Fibroblast of mammary gland (primary cell): ENCODE measurements around the gene NAT16.

ENCODE experiments used
- DNase-seq: peaks from one replicate; pipeline ENCODE4 v3.0.0-alpha.2; 2010; ENCODE audit warnings: low read depth
- H3K4me3 ChIP-seq: 2 replicates; pipeline ENCODE4 v1.5.1; 2011; ENCODE audit warnings: low read depth, mild to moderate bottlenecking, low read length, moderate library complexity; ENCODE audit not compliant: control insufficient read depth
- CTCF ChIP-seq: conservative IDR thresholded peaks from 2 replicates; pipeline ENCODE4 v1.5.1; 2011; ENCODE audit warnings: low read depth, low read length, inconsistent platforms; ENCODE audit not compliant: control insufficient read depth, insufficient read depth

Gene NAT16

GRCh38 chr7:101218236-101219125, 38.4 kb upstream of the NAT16 start:
- TF ChIP-seq CTCF = no peak
- DNase-seq = no peak

GRCh38 chr7:101217388-101218235, 37.5 kb upstream of the NAT16 start, which contains the start of the genes PLOD3 and ZNHIT1:
Gene PLOD3 (minus strand): TSS chr7:101217581. CDS start chr7:101217274, 307 bp downstream.
Gene ZNHIT1 (plus strand): TSS chr7:101218165. CDS start chr7:101218196, 31 bp downstream.
- peak; percentile 98 for DNase-seq
- TF ChIP-seq CTCF = no peak
- peak within 1 kb of the TSS; percentile 97 for H3K4me3 ChIP-seq

More at GRCh38 chr7:101218236-101219125, 38.4 kb upstream of the NAT16 start:
- peak overlapping the region; percentile 97 for H3K4me3 ChIP-seq

GRCh38 chr7:101216860-101217387, 36.8 kb upstream of the NAT16 start:
- no peak for TF ChIP-seq CTCF
- peak overlapping the region; percentile 97 for H3K4me3 ChIP-seq
- DNase-seq = no peak

GRCh38 chr7:101216001-101216859, 36.1 kb upstream of the NAT16 start:
- no peak for TF ChIP-seq CTCF
- peak overlapping the region; percentile 97 for H3K4me3 ChIP-seq
- peak; percentile 32 for DNase-seq

GRCh38 chr7:101212014-101212413, 31.9 kb upstream of the NAT16 start:
- TF ChIP-seq CTCF = no peak
- no peak overlapping the region for H3K4me3 ChIP-seq
- no peak for DNase-seq
